ENCODE results near the gene IGLL5. TPM values are rescaled to one million over a fixed set of nuclear protein-coding genes. Genes with fewer than 3 reads are reported as not detected.

Gene IGLL5
- total and polyA plus RNA-seq, 2 donors (not counting 1 experiment from before 2014, with no cell fraction given) = not detected

GRCh38 chr22:22929381-22930221, 42.0 kb downstream of the IGLL5 start:
- no peak overlapping the region for H3K27ac ChIP-seq (ENCODE audit: insufficient read depth, low read length)
- H2AFZ ChIP-seq (ENCODE audit: low read length) = no peak overlapping the region
- no peak for DNase-seq (ENCODE audit: low read depth in 2 of 2)
- H3K4me2 ChIP-seq (ENCODE audit: extremely low read depth, insufficient read depth, low read length) = no peak overlapping the region
- no peaks in the 10 kb centered on the region for H3K9me3 ChIP-seq (ENCODE audit: control insufficient read depth, insufficient read depth, low read depth, low read length)
- no peaks in the 10 kb centered on the region for H3K4me1 ChIP-seq (ENCODE audit: control insufficient read depth, extremely low read depth, insufficient read depth, low read length)
- H3K79me2 ChIP-seq (ENCODE audit: control insufficient read depth, insufficient read depth, low read length) = no peaks in the 10 kb centered on the region
- TF ChIP-seq CTCF (conservative IDR thresholded peaks at IDR 0.05 in 1 of 2, IDR thresholded peaks at IDR 0.05 in 1 of 2; ENCODE audit: low read depth in 1 of 2, low read length in 2 of 2) = no peak
- TF ChIP-seq EZH2 (IDR thresholded peaks at IDR 0.05; ENCODE audit: low read length, missing control alignments) = no peak
- no peaks in the 10 kb centered on the region for H4K20me1 ChIP-seq (ENCODE audit: control insufficient read depth, extremely low read depth, insufficient read depth, low read length)
- no peaks in the 10 kb centered on the region for H3K27me3 ChIP-seq (ENCODE audit: control insufficient read depth, insufficient read depth, low read length)
- H3K4me3 ChIP-seq (replicated peaks in 1 of 4; ENCODE audit: control extremely low read depth in 1 of 4, insufficient read depth in 1 of 4, low read depth in 3 of 4, low read length in 4 of 4) = no peak overlapping the region
- no peak overlapping the region for H3K9ac ChIP-seq (ENCODE audit: insufficient read depth, low read length)
- no peaks in the 10 kb centered on the region for H3K36me3 ChIP-seq (ENCODE audit: control insufficient read depth, insufficient read depth, low read length)

- TF ChIP-seq EZH2 (IDR thresholded peaks at IDR 0.05; ENCODE audit: low read length, missing control alignments) (no peak), CTCF (conservative IDR thresholded peaks at IDR 0.05 in 1 of 2, IDR thresholded peaks at IDR 0.05 in 1 of 2; ENCODE audit: low read depth in 1 of 2, low read length in 2 of 2) (no peak)
- no peak overlapping the region for H3K9ac ChIP-seq (ENCODE audit: insufficient read depth, low read length)
- H3K4me3 ChIP-seq (replicated peaks in 1 of 4; ENCODE audit: control extremely low read depth in 1 of 4, insufficient read depth in 1 of 4, low read depth in 3 of 4, low read length in 4 of 4) = no peak overlapping the region
- no peak for DNase-seq (ENCODE audit: low read depth in 2 of 2)
- H4K20me1 ChIP-seq (ENCODE audit: control insufficient read depth, extremely low read depth, insufficient read depth, low read length) = no peaks in the 10 kb centered on the region
- H3K9me3 ChIP-seq (ENCODE audit: control insufficient read depth, insufficient read depth, low read depth, low read length) = no peaks in the 10 kb centered on the region
- H3K27me3 ChIP-seq (ENCODE audit: control insufficient read depth, insufficient read depth, low read length) = no peaks in the 10 kb centered on the region
- H3K27ac ChIP-seq (ENCODE audit: insufficient read depth, low read length) = no peak overlapping the region
- H3K79me2 ChIP-seq (ENCODE audit: control insufficient read depth, insufficient read depth, low read length) = no peaks in the 10 kb centered on the region
- H3K36me3 ChIP-seq (ENCODE audit: control insufficient read depth, insufficient read depth, low read length) = no peaks in the 10 kb centered on the region
- H2AFZ ChIP-seq (ENCODE audit: low read length) = no peak overlapping the region
- no peak overlapping the region for H3K4me2 ChIP-seq (ENCODE audit: extremely low read depth, insufficient read depth, low read length)
- no peaks in the 10 kb centered on the region for H3K4me1 ChIP-seq (ENCODE audit: control insufficient read depth, extremely low read depth, insufficient read depth, low read length)
These were observed 42.5 kb downstream of the IGLL5 start for GRCh38 chr22:22930222-22930497.

DNA sequence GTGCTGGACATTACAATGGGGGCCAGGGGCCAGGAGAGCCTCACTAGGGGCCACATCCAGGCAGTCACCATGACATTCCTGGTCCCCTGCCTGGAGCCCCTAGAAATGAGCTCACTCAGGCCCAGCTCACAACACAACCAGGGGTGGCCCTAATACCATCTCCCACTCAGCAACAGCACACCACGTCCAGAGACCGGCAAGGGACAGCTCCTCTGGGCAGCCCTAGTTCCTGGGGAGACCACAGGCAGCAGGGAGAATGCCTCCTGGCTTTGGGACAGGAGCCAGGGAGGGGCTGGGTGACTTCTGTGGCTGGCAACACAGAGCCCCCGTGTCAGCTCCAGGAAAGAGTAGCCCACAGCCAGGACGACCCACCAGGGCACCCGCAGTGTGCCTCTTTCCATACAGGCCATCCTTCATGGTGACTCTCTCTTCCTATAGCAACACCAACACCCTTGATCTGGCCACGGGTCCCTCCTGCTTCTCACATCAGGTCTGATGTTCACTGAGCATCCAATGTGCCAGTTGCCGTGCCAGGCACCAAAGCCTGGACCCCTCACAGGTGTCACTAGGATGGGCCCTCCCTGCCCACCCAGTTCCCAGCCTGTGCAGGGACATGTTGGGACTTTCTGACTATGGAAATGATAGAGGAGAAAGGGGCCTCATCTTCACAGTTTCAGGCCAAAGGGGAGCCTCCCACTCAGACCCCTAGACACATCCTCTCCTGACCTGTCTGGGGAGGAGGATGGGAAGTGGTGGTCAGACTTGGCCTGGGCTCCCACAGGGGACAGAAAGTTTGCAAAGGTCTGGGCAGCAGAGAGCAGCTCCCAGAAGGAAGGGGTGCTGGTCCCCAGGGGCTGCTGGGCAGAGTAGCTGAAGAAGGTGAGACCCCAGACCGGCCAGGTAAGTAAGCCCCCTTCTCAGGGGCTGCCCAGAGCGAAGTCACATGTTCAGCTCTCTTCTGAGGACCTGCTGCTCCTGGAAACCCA, 43.2 kb downstream of the IGLL5 start:
- no peaks in the 10 kb centered on the region for H3K9me3 ChIP-seq (ENCODE audit: control insufficient read depth, insufficient read depth, low read depth, low read length)
- no peaks in the 10 kb centered on the region for H3K27me3 ChIP-seq (ENCODE audit: control insufficient read depth, insufficient read depth, low read length)
- H3K9ac ChIP-seq (ENCODE audit: insufficient read depth, low read length) = no peak overlapping the region
- H2AFZ ChIP-seq (ENCODE audit: low read length) = no peak overlapping the region
- H3K4me3 ChIP-seq (replicated peaks in 1 of 4; ENCODE audit: control extremely low read depth in 1 of 4, insufficient read depth in 1 of 4, low read depth in 3 of 4, low read length in 4 of 4) = no peak overlapping the region
- DNase-seq (ENCODE audit: low read depth in 2 of 2) = no peak
- H3K4me1 ChIP-seq (ENCODE audit: control insufficient read depth, extremely low read depth, insufficient read depth, low read length) = no peaks in the 10 kb centered on the region
- no peaks in the 10 kb centered on the region for H4K20me1 ChIP-seq (ENCODE audit: control insufficient read depth, extremely low read depth, insufficient read depth, low read length)
- H3K4me2 ChIP-seq (ENCODE audit: extremely low read depth, insufficient read depth, low read length) = no peak overlapping the region
- H3K36me3 ChIP-seq (ENCODE audit: control insufficient read depth, insufficient read depth, low read length) = no peaks in the 10 kb centered on the region
- no peak overlapping the region for H3K27ac ChIP-seq (ENCODE audit: insufficient read depth, low read length)
- H3K79me2 ChIP-seq (ENCODE audit: control insufficient read depth, insufficient read depth, low read length) = no peaks in the 10 kb centered on the region
- no peak for TF ChIP-seq EZH2 (IDR thresholded peaks at IDR 0.05; ENCODE audit: low read length, missing control alignments)
- TF ChIP-seq CTCF (conservative IDR thresholded peaks at IDR 0.05 in 1 of 2, IDR thresholded peaks at IDR 0.05 in 1 of 2; ENCODE audit: low read depth in 1 of 2, low read length in 2 of 2) = no peak

Data from fibroblast of lung (primary cell).